HCT116 (cell line): ENCODE measurements around the gene MICALL1. TPM values are rescaled to one million over a fixed set of nuclear protein-coding genes. Genes with fewer than 3 reads are reported as not detected.

Source experiments
- ATAC-seq: fragments of 200-7000 bp; cut with Tn5 transposase; 2 replicates; pipeline ENCODE4 v1.9.1; 2020; ENCODE audit warnings: mild to moderate bottlenecking, moderate library complexity
- BruUV-seq: library from RNA; stranded (reverse); fragments of 400-500 nt; replicated peaks from 2 replicates; lab custom pipeline; 2021; lab: Mats Ljungman, UMichigan
- CTCF ChIA-PET: fragments of 300-600 bp; sonication (Branson Sonifier 250); formaldehyde crosslinking; loops from one replicate; lab custom pipeline; 2021; ENCODE audit warnings: antibody characterized with exemption; lab: Charles Lee
- POLR2A ChIA-PET: fragments of 300-600, 350-600 bp; sonication (Branson Sonifier 250); formaldehyde crosslinking; loops from one replicate; lab custom pipeline; 2021; ENCODE audit warnings: antibody characterized with exemption; lab: Charles Lee
- RAD21 ChIA-PET, 2 experiments: fragments of 300-600 bp; sonication (Branson Sonifier 250); formaldehyde crosslinking; loops; one replicate each; lab custom pipeline; 2023; ENCODE audit warnings: low total read pairs in 2 of 2; ENCODE audit not compliant: uncharacterized antibody in 2 of 2, unreplicated experiment in 2 of 2, low non-redundant PET in 1 of 2; lab: Charles Lee
- DNase-seq: peaks from one replicate; pipeline ENCODE4 v3.0.0-alpha.2; 2010; ENCODE audit warnings: low read depth, low spot score
- H2AFZ ChIP-seq: fragments of 200-600 bp; shearing (Covaris generic), sonication (generic); 2 replicates; pipeline ENCODE4 v1.6.1; 2017; ENCODE audit warnings: low read depth, mixed run types, mixed read lengths, antibody characterized with exemption, low read length; ENCODE audit not compliant: poor library complexity, severe bottlenecking
- H3K27ac ChIP-seq: 2 replicates; pipeline ENCODE4 v1.5.1; 2012; ENCODE audit warnings: low read depth, low read length
- H3K27me3 ChIP-seq: fragments of 200-600 bp; sonication (generic); 2 replicates; pipeline ENCODE4 v1.6.1; 2016; ENCODE audit warnings: mixed run types, low read length, mixed read lengths; ENCODE audit not compliant: insufficient read depth
- H3K36me3 ChIP-seq, 2 experiments: fragments of 200-500 bp in 1 of 2; fragments of 200-600 bp in 1 of 2; sonication (Bioruptor generic) in 1 of 2; sonication (generic) in 1 of 2; 2 replicates each; pipeline versions ENCODE4 v1.5.1 to v1.6.1; 2014 to 2016; ENCODE audit warnings: low read length in 2 of 2, inconsistent platforms in 1 of 2, mixed read lengths in 1 of 2, mixed run types in 1 of 2; ENCODE audit not compliant: insufficient read depth in 2 of 2, control insufficient read depth in 1 of 2
- H3K4me1 ChIP-seq, 2 experiments: fragments of 200-600 bp in 1 of 2; sonication (generic) in 1 of 2; 2 replicates each; pipeline versions ENCODE4 v1.5.1 to v1.6.1; 2012 to 2017; ENCODE audit warnings: low read length in 2 of 2, inconsistent platforms in 1 of 2, mild to moderate bottlenecking in 1 of 2, mixed read lengths in 1 of 2, mixed run types in 1 of 2, moderate library complexity in 1 of 2; ENCODE audit not compliant: insufficient read depth in 2 of 2, control insufficient read depth in 1 of 2
- H3K4me2 ChIP-seq: fragments of 200-600 bp; sonication (generic); 2 replicates; pipeline ENCODE4 v1.6.1; 2017; ENCODE audit warnings: mixed run types, low read length, mixed read lengths
- H3K4me3 ChIP-seq, 2 experiments: fragments of 200-600 bp in 1 of 2; sonication (generic) in 1 of 2; replicated peaks in 1 of 2; 2 replicates each; pipeline ENCODE4 v1.5.1; 2011 to 2016; ENCODE audit warnings: low read length in 2 of 2, control low read depth in 1 of 2, low read depth in 1 of 2, mild to moderate bottlenecking in 1 of 2, mixed read lengths in 1 of 2, mixed run types in 1 of 2
- H3K79me2 ChIP-seq: fragments of 200-600 bp; sonication (generic); 2 replicates; pipeline ENCODE4 v1.6.1; 2017; ENCODE audit warnings: mild to moderate bottlenecking, mixed run types, low read length, moderate library complexity, mixed read lengths; ENCODE audit not compliant: insufficient read depth
- H3K9ac ChIP-seq: fragments of 200-600 bp; sonication (generic); 2 replicates; pipeline ENCODE4 v1.6.1; 2016; ENCODE audit warnings: low read length, mixed read lengths
- H3K9me2 ChIP-seq: fragments of 200-600 bp; sonication (generic), shearing (Covaris generic); 2 replicates; pipeline ENCODE4 v1.6.1; 2017; ENCODE audit warnings: mixed run types, mild to moderate bottlenecking, moderate library complexity; ENCODE audit not compliant: insufficient read depth
- H3K9me3 ChIP-seq, 2 experiments: fragments of 200-500 bp in 1 of 2; fragments of 200-600 bp in 1 of 2; sonication (Bioruptor generic) in 1 of 2; sonication (generic) in 1 of 2; 2 replicates each; pipeline ENCODE4 v1.6.1; 2014 to 2017; ENCODE audit warnings: low read length in 2 of 2, mixed read lengths in 2 of 2, inconsistent platforms in 1 of 2, low read depth in 1 of 2, mild to moderate bottlenecking in 1 of 2, mixed run types in 1 of 2, moderate library complexity in 1 of 2; ENCODE audit not compliant: control insufficient read depth in 1 of 2, insufficient read depth in 1 of 2
- H4K20me1 ChIP-seq: fragments of 200-600 bp; sonication (generic), shearing (Covaris generic); 2 replicates; pipeline ENCODE4 v1.6.1; 2017; ENCODE audit warnings: mixed run types, mild to moderate bottlenecking, moderate library complexity; ENCODE audit not compliant: insufficient read depth
- CBX3 ChIP-seq: IDR thresholded peaks from 2 replicates; pipeline ENCODE4 v1.6.1; 2012; ENCODE audit warnings: low read depth
- CEBPB ChIP-seq: IDR thresholded peaks from 2 replicates; pipeline ENCODE4 v1.6.1; 2012; ENCODE audit warnings: low read depth
- EGR1 ChIP-seq: IDR thresholded peaks from 2 replicates; pipeline ENCODE4 v1.6.1; 2012; ENCODE audit warnings: low read depth
- ELF1 ChIP-seq: IDR thresholded peaks from 2 replicates; pipeline ENCODE4 v1.6.1; 2012; ENCODE audit warnings: low read depth, borderline replicate concordance
- EZH2 ChIP-seq: fragments of 200-600 bp; sonication (generic); IDR thresholded peaks from 2 replicates; pipeline ENCODE4 v1.6.1; 2017; ENCODE audit warnings: antibody characterized with exemption, mixed run types
- EZH2phosphoT487 ChIP-seq: fragments of 200-600 bp; IDR thresholded peaks from 2 replicates; pipeline ENCODE4 v1.6.1; 2018; ENCODE audit warnings: antibody characterized with exemption, borderline replicate concordance
- FOSL1 ChIP-seq: IDR thresholded peaks from 2 replicates; pipeline ENCODE4 v1.6.1; 2012; ENCODE audit warnings: low read depth
- POLR2A ChIP-seq: IDR thresholded peaks from 2 replicates; pipeline ENCODE4 v1.7.0; 2011; ENCODE audit warnings: borderline replicate concordance; ENCODE audit not compliant: insufficient read depth, insufficient read length; ENCODE audit errors: extremely low read depth
- POLR2AphosphoS5 ChIP-seq: IDR thresholded peaks from 2 replicates; pipeline ENCODE4 v1.6.1; 2011; ENCODE audit warnings: mild to moderate bottlenecking, low read depth, low read length, moderate library complexity
- RAD21 ChIP-seq: IDR thresholded peaks from 2 replicates; pipeline ENCODE4 v1.6.1; 2012; ENCODE audit warnings: low read depth, mild to moderate bottlenecking
- SIN3A ChIP-seq: IDR thresholded peaks from 2 replicates; pipeline ENCODE4 v1.6.1; 2012; ENCODE audit warnings: low read depth
- SP1 ChIP-seq: IDR thresholded peaks from 2 replicates; pipeline ENCODE4 v1.6.1; 2012; ENCODE audit warnings: low read depth
- SRF ChIP-seq: IDR thresholded peaks from 2 replicates; pipeline ENCODE4 v1.6.1; 2012; ENCODE audit warnings: low read depth
- TCF7L2 ChIP-seq: IDR thresholded peaks from 2 replicates; pipeline ENCODE4 v1.7.0; 2011; ENCODE audit warnings: borderline replicate concordance, inconsistent platforms; ENCODE audit not compliant: insufficient read depth, insufficient read length; ENCODE audit errors: extremely low read depth
- YY1 ChIP-seq: IDR thresholded peaks from 2 replicates; pipeline ENCODE4 v1.6.1; 2011; ENCODE audit warnings: low read length, low read depth, moderate library complexity, mild to moderate bottlenecking; ENCODE audit not compliant: insufficient replicate concordance; ENCODE audit errors: extremely low read depth
- ZNF274 ChIP-seq: fragments of 200-500 bp; sonication (Bioruptor generic); IDR thresholded peaks from 2 replicates; pipeline ENCODE4 v1.6.1; 2014; ENCODE audit warnings: mild to moderate bottlenecking, low read depth, low read length, inconsistent platforms
- intact Hi-C: fragments of 100-400 bp; cut with micrococcal nuclease; formaldehyde crosslinking; loops from 2 replicates; pipeline ENCODE4 v1.10.0; 2022
- total RNA-seq: library from RNA; stranded (reverse); gene quantifications from one replicate; pipeline ENCODE4 v1.2.1, GENCODE V29; 2021; ENCODE audit not compliant: unreplicated experiment
- TF ChIP-seq, protein P1 (sequence below): IDR thresholded peaks from 2 replicates; pipeline ENCODE4 v1.6.1; 2012; ENCODE audit warnings: low read depth
- TF ChIP-seq, protein P2 (sequence below), 3 experiments: fragments of 200-600 bp in 1 of 3; sonication (generic) in 1 of 3; IDR thresholded peaks in 2 of 3; conservative IDR thresholded peaks in 1 of 3; 2 replicates each; pipeline ENCODE4 v1.5.1; 2012 to 2017; ENCODE audit warnings: low read depth in 2 of 3, low read length in 2 of 3, antibody characterized with exemption in 1 of 3, borderline replicate concordance in 1 of 3, control low read depth in 1 of 3, mild to moderate bottlenecking in 1 of 3, mixed read lengths in 1 of 3, mixed run types in 1 of 3, moderate library complexity in 1 of 3; ENCODE audit not compliant: insufficient read depth in 1 of 3
- TF ChIP-seq, protein P3 (sequence below): IDR thresholded peaks from 2 replicates; pipeline ENCODE4 v1.6.1; 2012
- TF ChIP-seq, protein P4 (sequence below): IDR thresholded peaks from 2 replicates; pipeline ENCODE4 v1.6.1; 2012

Gene MICALL1
- total RNA-seq, 1 experiment from 2014 or later: 35.2 TPM

DNA sequence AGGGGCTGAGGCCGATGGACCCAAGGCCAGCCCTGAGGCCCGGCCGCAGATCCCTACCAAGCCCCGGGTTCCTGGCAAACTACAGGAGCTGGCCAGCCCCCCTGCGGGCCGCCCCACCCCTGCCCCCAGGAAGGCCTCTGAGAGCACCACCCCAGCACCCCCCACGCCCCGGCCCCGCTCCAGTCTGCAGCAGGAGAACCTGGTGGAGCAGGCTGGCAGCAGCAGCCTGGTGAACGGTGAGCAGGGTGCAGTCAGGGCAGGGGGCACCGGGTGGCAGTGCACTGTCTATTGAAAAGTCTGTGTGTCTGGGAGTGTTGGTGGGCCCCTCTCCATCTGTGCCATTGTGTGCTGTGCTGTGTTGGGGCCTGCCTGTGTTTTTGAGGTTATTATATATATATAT lies 16.1 kb downstream of the MICALL1 start:
- H3K27ac ChIP-seq: no peak overlapping the region
- H3K4me3 ChIP-seq: no peak overlapping the region
- H3K27me3 ChIP-seq: no peaks in the 10 kb centered on the region
- intact Hi-C loops: no loop called here
- no peak for TF ChIP-seq CEBPB
- TF ChIP-seq SP1: no peak
- TF ChIP-seq, protein P1, sequence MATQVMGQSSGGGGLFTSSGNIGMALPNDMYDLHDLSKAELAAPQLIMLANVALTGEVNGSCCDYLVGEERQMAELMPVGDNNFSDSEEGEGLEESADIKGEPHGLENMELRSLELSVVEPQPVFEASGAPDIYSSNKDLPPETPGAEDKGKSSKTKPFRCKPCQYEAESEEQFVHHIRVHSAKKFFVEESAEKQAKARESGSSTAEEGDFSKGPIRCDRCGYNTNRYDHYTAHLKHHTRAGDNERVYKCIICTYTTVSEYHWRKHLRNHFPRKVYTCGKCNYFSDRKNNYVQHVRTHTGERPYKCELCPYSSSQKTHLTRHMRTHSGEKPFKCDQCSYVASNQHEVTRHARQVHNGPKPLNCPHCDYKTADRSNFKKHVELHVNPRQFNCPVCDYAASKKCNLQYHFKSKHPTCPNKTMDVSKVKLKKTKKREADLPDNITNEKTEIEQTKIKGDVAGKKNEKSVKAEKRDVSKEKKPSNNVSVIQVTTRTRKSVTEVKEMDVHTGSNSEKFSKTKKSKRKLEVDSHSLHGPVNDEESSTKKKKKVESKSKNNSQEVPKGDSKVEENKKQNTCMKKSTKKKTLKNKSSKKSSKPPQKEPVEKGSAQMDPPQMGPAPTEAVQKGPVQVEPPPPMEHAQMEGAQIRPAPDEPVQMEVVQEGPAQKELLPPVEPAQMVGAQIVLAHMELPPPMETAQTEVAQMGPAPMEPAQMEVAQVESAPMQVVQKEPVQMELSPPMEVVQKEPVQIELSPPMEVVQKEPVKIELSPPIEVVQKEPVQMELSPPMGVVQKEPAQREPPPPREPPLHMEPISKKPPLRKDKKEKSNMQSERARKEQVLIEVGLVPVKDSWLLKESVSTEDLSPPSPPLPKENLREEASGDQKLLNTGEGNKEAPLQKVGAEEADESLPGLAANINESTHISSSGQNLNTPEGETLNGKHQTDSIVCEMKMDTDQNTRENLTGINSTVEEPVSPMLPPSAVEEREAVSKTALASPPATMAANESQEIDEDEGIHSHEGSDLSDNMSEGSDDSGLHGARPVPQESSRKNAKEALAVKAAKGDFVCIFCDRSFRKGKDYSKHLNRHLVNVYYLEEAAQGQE: no peak
- TF ChIP-seq EGR1: no peak
- no peak for TF ChIP-seq YY1
- TF ChIP-seq RAD21: no peak
- TF ChIP-seq, protein P2, sequence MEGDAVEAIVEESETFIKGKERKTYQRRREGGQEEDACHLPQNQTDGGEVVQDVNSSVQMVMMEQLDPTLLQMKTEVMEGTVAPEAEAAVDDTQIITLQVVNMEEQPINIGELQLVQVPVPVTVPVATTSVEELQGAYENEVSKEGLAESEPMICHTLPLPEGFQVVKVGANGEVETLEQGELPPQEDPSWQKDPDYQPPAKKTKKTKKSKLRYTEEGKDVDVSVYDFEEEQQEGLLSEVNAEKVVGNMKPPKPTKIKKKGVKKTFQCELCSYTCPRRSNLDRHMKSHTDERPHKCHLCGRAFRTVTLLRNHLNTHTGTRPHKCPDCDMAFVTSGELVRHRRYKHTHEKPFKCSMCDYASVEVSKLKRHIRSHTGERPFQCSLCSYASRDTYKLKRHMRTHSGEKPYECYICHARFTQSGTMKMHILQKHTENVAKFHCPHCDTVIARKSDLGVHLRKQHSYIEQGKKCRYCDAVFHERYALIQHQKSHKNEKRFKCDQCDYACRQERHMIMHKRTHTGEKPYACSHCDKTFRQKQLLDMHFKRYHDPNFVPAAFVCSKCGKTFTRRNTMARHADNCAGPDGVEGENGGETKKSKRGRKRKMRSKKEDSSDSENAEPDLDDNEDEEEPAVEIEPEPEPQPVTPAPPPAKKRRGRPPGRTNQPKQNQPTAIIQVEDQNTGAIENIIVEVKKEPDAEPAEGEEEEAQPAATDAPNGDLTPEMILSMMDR (IDR thresholded peaks at IDR 0.05 in 2 of 3, conservative IDR thresholded peaks at IDR 0.05 in 1 of 3; ENCODE audit: borderline replicate concordance in 1 of 3, insufficient read depth in 1 of 3, low read depth in 2 of 3, low read length in 2 of 3): no peak
- no peak for TF ChIP-seq SRF
- TF ChIP-seq, protein P3, sequence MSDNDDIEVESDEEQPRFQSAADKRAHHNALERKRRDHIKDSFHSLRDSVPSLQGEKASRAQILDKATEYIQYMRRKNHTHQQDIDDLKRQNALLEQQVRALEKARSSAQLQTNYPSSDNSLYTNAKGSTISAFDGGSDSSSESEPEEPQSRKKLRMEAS: no peak
- TF ChIP-seq POLR2AphosphoS5: no peak
- no peak for TF ChIP-seq CBX3
- no peak for TF ChIP-seq ELF1
- TF ChIP-seq EZH2: no peak
- no peak for TF ChIP-seq ZNF274
- TF ChIP-seq EZH2phosphoT487: no peak
- no peak for TF ChIP-seq FOSL1
- TF ChIP-seq TCF7L2: no peak
- TF ChIP-seq POLR2A: no peak
- TF ChIP-seq SIN3A: no peak
- TF ChIP-seq, protein P4, sequence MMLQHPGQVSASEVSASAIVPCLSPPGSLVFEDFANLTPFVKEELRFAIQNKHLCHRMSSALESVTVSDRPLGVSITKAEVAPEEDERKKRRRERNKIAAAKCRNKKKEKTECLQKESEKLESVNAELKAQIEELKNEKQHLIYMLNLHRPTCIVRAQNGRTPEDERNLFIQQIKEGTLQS: no peak
- H4K20me1 ChIP-seq: no peaks in the 10 kb centered on the region
- peaks cover 20 to 28% of the 10 kb centered on the region in 2 experiments; a peak in 3 of 4 replicates for H3K36me3 ChIP-seq
- no peak overlapping the region for H2AFZ ChIP-seq
- POLR2A ChIA-PET: no interaction called here
- no peak overlapping the region for H3K9ac ChIP-seq
- DNase-seq: no peak
- no peaks in the 10 kb centered on the region for H3K4me1 ChIP-seq
- RAD21 ChIA-PET: no interaction called here
- no peaks in the 10 kb centered on the region for H3K9me3 ChIP-seq
- no peak for ATAC-seq
- no peaks in the 10 kb centered on the region for H3K79me2 ChIP-seq
- H3K4me2 ChIP-seq: no peak overlapping the region
- H3K9me2 ChIP-seq: no peaks in the 10 kb centered on the region
- CTCF ChIA-PET: no interaction called here
- BruUV-seq: no TSS peak
